ENCODE data around the gene RASSF1. TPM values are rescaled to one million over a fixed set of nuclear protein-coding genes. Genes with fewer than 3 reads are reported as not detected.

The RASSF1 gene
- total and polyA plus RNA-seq, 2 of the 13 experiments (the other 11 are each of a cell fraction or from before 2014, with no cell fraction given), result 10.2 to 27.5 TPM

- WGBS (ENCODE audit: low lambda C conversion rate), result 45% methylated on average over 13 of the region's 13 CpGs
- Histone ChIP-seq H4K20me1 (ENCODE audit: insufficient read depth, low read length) (no peaks in the 10 kb centered on the region), H3K36me3 (replicated peaks in 1 of 2; ENCODE audit: control insufficient read depth in 1 of 2, insufficient read depth in 2 of 2, low read length in 2 of 2) (no peaks in the 10 kb centered on the region), H2AFZ (ENCODE audit: low read length) (no peak overlapping the region), H3K27ac (ENCODE audit: extremely low read length, insufficient read depth, low read length) (no peak overlapping the region), H3K4me1 (ENCODE audit: insufficient read depth, low read length) (peaks cover 16% of the 10 kb centered on the region), H3K9me3 (ENCODE audit: low read length) (no peaks in the 10 kb centered on the region), H3K27me3 (ENCODE audit: control insufficient read depth in 1 of 2, insufficient read depth in 2 of 2, low read length in 2 of 2) (peaks cover 10 to 71% of the 10 kb centered on the region in 2 experiments), H3K4me2 (ENCODE audit: low read depth, low read length) (no peak overlapping the region), H3K4me3 (replicated peaks in 1 of 3; ENCODE audit: insufficient read depth in 1 of 3, low read depth in 2 of 3, low read length in 3 of 3) (no peak overlapping the region), H3K79me2 (ENCODE audit: insufficient read depth, low read length) (no peaks in the 10 kb centered on the region), H3K9ac (ENCODE audit: insufficient read depth, low read depth, low read length) (no peak overlapping the region)
- CTCF ChIA-PET (ENCODE audit: low intra/inter-chr PET ratio, low total read pairs), result no interaction called here
- ATAC-seq (no peak), DNase-seq (ENCODE audit: low spot score) (no peak), FAIRE-seq (no peak)
- no TSS peak for BruUV-seq (replicated peaks)
- TF ChIP-seq RBM39 (IDR thresholded peaks at IDR 0.05; ENCODE audit: low read depth, low read length, poor library complexity, severe bottlenecking) (no peak), ZBTB42 (CRISPR knock-in tag; IDR thresholded peaks at IDR 0.05) (no peak), NFIB (CRISPR knock-in tag; IDR thresholded peaks at IDR 0.05; ENCODE audit: borderline replicate concordance) (no peak), ZNF672 (CRISPR knock-in tag; IDR thresholded peaks at IDR 0.05) (no peak), PAX8 (CRISPR knock-in tag; IDR thresholded peaks at IDR 0.05; ENCODE audit: borderline replicate concordance) (no peak), ZNF605 (CRISPR knock-in tag; IDR thresholded peaks at IDR 0.05) (no peak), AHR (CRISPR knock-in tag; IDR thresholded peaks at IDR 0.05) (no peak), XRCC5 (optimal IDR thresholded peaks at IDR 0.05; ENCODE audit: low read length) (no peak), ZBTB1 (CRISPR knock-in tag; IDR thresholded peaks at IDR 0.05; ENCODE audit: borderline replicate concordance) (no peak), IRF9 (CRISPR knock-in tag; IDR thresholded peaks at IDR 0.05; ENCODE audit: borderline replicate concordance) (no peak), FOXJ3 (CRISPR knock-in tag; IDR thresholded peaks at IDR 0.05; ENCODE audit: borderline replicate concordance) (no peak), NFAT5 (CRISPR knock-in tag; IDR thresholded peaks at IDR 0.05) (no peak)
- POLR2A ChIA-PET, result no interaction called here
- intact Hi-C loops (cut with micrococcal nuclease; ENCODE audit: unreplicated experiment), result no loop called here
- in situ Hi-C loops (cut with HindIII; ENCODE audit: extremely low pct_ligation_motif_present, low pct_unique_long_range_greater_than_20kb), result no loop called here
Observed at GRCh38 chr3:50385754-50386153, 45.1 kb upstream of the RASSF1 start.
